ENCODE results near the gene AKR1B1.

DNA sequence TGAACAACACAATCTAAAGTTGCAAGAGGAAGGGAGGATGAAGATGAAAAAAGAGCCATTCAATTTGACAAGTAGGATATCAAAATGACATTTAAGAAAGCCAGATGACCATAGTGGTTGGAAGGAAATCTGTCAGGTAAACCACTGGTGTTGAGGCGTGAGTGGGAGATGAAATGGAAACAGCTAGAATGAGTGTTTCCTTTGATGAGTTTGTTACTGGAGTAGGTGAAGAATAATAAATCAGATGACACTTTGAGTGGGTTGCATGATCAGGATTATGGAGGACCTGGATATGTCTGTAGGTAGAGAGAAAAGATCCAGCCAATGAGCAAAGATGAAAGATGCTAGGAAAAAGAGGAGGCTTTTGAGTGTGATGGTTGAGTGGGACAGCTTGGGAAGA lies 33.1 kb downstream of the AKR1B1 start:
- TF ChIP-seq ZBTB33 (CRISPR knock-in tag; IDR thresholded peaks at IDR 0.05) (no peak), ZNF24 (IDR thresholded peaks at IDR 0.05) (no peak), ZNF121 (CRISPR knock-in tag; conservative IDR thresholded peaks at IDR 0.05) (no peak), CLOCK (CRISPR knock-in tag; IDR thresholded peaks at IDR 0.05; ENCODE audit: borderline replicate concordance) (no peak), ZSCAN29 (IDR thresholded peaks at IDR 0.05) (no peak), ZNF274 (IDR thresholded peaks at IDR 0.05; ENCODE audit: borderline replicate concordance, low read depth, low read length) (no peak), POLR2A (conservative IDR thresholded peaks at IDR 0.05) (no peak), PHTF2 (CRISPR knock-in tag; IDR thresholded peaks at IDR 0.05) (no peak), ZNF644 (tag; IDR thresholded peaks at IDR 0.05; ENCODE audit: low read depth) (no peak), JUNB (CRISPR knock-in tag; conservative IDR thresholded peaks at IDR 0.05) (no peak), TAF1 (IDR thresholded peaks at IDR 0.05; ENCODE audit: control insufficient read depth, extremely low read depth, insufficient read depth, low read length, severe bottlenecking) (no peak), CTCF (IDR thresholded peaks at IDR 0.05 in 2 of 3, conservative IDR thresholded peaks at IDR 0.05 in 1 of 3; ENCODE audit: insufficient read depth in 2 of 3, low read depth in 1 of 3, low read length in 3 of 3) (no peak)
- TF ChIP-seq, protein P1, sequence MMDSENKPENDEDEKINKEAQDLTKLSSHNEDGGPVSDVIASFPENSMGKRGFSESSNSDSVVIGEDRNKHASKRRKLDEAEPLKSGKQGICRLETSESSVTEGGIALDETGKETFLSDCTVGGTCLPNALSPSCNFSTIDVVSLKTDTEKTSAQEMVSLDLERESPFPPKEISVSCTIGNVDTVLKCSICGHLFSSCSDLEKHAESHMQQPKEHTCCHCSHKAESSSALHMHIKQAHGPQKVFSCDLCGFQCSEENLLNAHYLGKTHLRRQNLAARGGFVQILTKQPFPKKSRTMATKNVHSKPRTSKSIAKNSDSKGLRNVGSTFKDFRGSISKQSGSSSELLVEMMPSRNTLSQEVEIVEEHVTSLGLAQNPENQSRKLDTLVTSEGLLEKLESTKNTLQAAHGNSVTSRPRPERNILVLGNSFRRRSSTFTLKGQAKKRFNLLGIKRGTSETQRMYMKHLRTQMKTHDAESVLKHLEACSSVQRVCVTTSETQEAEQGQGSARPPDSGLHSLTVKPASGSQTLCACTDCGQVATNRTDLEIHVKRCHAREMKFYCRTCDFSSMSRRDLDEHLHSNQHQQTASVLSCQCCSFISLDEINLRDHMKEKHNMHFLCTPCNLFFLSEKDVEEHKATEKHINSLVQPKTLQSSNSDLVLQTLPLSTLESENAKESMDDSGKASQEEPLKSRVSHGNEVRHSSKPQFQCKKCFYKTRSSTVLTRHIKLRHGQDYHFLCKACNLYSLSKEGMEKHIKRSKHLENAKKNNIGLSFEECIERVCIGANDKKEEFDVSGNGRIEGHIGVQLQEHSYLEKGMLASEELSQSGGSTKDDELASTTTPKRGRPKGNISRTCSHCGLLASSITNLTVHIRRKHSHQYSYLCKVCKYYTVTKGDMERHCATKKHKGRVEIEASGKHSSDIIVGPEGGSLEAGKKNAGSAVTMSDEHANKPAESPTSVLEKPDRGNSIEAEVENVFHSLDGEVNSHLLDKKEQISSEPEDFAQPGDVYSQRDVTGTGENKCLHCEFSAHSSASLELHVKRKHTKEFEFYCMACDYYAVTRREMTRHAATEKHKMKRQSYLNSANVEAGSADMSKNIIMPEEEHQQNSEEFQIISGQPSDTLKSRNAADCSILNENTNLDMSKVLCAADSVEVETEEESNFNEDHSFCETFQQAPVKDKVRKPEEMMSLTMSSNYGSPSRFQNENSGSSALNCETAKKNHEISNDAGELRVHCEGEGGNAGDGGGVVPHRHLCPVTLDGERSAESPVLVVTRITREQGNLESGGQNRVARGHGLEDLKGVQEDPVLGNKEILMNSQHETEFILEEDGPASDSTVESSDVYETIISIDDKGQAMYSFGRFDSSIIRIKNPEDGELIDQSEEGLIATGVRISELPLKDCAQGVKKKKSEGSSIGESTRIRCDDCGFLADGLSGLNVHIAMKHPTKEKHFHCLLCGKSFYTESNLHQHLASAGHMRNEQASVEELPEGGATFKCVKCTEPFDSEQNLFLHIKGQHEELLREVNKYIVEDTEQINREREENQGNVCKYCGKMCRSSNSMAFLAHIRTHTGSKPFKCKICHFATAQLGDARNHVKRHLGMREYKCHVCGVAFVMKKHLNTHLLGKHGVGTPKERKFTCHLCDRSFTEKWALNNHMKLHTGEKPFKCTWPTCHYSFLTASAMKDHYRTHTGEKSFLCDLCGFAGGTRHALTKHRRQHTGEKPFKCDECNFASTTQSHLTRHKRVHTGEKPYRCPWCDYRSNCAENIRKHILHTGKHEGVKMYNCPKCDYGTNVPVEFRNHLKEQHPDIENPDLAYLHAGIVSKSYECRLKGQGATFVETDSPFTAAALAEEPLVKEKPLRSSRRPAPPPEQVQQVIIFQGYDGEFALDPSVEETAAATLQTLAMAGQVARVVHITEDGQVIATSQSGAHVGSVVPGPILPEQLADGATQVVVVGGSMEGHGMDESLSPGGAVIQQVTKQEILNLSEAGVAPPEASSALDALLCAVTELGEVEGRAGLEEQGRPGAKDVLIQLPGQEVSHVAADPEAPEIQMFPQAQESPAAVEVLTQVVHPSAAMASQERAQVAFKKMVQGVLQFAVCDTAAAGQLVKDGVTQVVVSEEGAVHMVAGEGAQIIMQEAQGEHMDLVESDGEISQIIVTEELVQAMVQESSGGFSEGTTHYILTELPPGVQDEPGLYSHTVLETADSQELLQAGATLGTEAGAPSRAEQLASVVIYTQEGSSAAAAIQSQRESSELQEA (IDR thresholded peaks at IDR 0.05; ENCODE audit: low read depth) = no peak
- TF ChIP-seq, protein P2, sequence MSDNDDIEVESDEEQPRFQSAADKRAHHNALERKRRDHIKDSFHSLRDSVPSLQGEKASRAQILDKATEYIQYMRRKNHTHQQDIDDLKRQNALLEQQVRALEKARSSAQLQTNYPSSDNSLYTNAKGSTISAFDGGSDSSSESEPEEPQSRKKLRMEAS (CRISPR knock-in tag; IDR thresholded peaks at IDR 0.05) = no peak
